GM15510 (cell line): ENCODE results near the gene CDK4.

Experiments used
- POLR2A ChIP-seq: IDR thresholded peaks from 3 replicates; pipeline ENCODE4 v1.6.1; 2011; ENCODE audit warnings: borderline replicate concordance; ENCODE audit not compliant: insufficient read length; ENCODE audit errors: extremely low read depth

CDK4 gene

DNA sequence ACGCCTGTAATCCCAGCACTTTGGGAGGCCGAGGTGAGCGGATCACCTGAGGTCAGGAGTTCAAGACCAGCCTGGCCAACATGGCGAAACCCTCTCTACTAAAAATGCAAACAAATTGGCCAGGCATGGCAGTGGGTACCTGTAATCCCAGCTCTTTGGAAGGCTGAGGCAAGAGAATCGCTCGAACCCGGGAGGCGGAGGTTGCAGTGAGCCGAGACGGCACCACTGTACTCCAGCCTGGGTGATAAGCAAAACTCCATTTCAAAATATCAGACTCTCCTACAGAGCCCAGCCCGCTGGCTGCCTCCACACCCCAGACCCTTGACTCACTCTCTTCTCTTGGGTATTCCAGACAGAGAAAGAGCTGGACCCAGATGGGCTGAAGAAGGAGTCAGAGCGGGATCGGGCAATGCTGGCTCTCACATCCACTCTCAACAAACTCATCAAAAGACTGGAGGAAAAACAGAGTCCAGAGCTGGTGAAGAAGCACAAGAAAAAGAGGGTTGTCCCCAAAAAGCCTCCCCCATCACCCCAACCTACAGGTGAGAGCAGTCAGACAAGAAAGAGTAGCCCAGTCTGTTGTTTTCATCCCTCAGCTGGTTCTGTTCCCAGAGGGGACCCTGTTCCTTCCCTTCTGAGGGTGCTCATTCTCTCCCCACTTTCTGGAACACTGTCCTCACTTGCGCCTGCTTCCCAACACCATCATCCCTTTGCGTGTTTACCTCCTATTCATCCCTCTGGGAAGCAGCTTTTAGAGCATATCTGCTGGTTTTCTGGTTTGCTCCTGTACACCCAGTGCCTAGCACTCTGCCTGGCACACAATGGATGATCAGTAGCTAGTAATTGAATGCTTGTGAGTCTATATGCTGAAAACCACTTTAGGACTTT is 33.2 kb downstream of the CDK4 start:
- TF ChIP-seq POLR2A: no peak

DNA sequence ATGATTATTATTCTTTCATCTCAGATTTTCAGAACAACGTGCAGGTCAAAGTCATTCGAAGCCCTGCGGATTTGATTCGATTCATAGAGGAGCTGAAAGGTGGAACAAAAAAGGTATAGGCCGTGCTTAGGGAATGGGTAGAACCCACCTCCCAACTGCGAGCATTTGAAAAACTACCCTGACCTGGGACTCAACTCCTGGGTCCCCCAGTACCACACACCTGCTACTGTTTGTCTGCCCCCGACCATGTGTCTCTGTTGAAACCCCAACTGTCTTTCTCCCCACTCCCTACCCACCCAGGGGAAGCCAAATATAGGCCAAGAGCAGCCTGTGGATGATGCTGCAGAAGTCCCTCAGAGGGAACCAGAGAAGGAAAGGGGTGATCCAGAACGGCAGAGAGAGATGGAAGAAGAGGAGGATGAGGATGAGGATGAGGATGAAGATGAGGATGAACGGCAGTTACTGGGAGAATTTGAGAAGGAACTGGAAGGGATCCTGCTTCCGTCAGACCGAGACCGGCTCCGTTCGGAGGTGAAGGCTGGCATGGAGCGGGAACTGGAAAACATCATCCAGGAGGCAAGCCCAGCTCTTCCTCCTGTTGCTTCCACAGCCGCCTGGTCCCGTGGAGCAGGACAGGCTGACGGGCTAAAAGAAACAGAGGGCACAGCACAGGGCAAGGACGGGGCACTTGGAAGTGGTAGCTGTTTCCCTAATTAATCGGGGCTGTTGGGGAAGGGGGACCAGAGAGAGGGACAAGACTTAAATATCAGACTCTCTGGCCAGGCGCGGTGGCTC is 34.1 kb downstream of the CDK4 start:
- TF ChIP-seq POLR2A: no peak

GRCh38 chr12:57717131-57717530 is 35.0 kb downstream of the CDK4 start:
- TF ChIP-seq POLR2A: no peak

GRCh38 chr12:57716305-57716704 is 35.8 kb downstream of the CDK4 start:
- TF ChIP-seq POLR2A: no peak

GRCh38 chr12:57715786-57716185 is 36.3 kb downstream of the CDK4 start:
- no peak for TF ChIP-seq POLR2A

DNA sequence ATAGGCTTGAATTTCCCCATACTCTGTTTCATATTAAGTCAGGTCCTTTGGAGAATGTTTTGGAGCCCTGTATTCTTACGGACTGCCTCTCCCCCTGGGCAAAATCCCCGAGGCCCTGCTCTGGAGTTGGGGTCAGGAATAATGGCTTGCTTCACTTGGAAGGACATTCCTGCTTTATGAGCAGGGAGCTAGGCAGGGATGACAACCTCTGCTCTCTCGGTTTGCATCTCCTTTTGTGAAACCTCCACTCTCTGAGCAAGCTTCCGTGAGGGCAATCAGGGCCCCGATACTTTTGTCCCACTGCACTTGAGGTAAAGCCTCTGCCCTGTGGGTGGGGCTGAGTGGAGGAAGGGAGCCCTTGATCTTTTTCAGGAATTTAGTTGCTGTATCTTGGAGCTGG is 38.9 kb downstream of the CDK4 start:
- TF ChIP-seq POLR2A: no peak

DNA sequence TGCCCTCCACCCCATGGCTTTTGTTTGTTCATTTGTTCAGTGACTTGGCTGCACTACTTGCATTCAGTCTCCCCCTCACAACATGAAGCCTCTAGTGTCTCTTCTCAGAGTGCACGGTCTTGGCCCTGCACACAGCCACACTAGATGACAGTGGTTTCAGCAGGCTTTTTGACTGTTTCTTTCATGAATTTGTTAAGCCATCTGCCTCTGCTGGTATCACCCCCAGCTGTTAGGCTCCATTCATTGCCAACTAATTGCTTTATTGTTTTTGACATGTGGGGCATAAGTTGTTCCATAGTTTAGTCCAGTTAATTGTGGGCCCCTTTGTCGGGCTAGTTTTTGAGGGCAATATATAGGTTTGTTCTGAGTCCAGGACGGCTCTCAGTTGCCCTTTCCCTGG is 39.4 kb downstream of the CDK4 start:
- TF ChIP-seq POLR2A: no peak

DNA sequence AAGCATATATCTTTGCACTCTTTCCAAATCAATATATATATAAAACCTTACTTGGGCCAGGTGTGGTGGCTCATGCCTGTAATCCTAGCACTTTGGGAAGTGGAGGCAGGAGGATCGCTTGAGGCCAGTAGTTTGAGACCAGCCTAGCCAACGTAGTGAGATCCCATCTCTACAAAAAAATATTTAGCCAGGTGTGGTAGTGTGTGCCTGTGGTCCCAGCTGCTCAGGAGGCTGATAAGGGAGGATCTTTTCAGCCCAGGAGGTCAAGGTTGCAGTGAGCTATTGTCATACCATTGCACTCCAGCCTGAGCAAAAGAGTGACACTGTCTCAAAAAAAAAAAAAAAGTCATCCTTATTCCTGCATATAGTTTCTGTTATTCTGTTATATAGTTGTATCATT is 43.8 kb downstream of the CDK4 start:
- TF ChIP-seq POLR2A: no peak

- no peak for TF ChIP-seq POLR2A
These were observed 44.9 kb downstream of the CDK4 start for GRCh38 chr12:57707250-57707649.

GRCh38 chr12:57700317-57700716 is 51.8 kb downstream of the CDK4 start:
- TF ChIP-seq POLR2A: no peak

DNA sequence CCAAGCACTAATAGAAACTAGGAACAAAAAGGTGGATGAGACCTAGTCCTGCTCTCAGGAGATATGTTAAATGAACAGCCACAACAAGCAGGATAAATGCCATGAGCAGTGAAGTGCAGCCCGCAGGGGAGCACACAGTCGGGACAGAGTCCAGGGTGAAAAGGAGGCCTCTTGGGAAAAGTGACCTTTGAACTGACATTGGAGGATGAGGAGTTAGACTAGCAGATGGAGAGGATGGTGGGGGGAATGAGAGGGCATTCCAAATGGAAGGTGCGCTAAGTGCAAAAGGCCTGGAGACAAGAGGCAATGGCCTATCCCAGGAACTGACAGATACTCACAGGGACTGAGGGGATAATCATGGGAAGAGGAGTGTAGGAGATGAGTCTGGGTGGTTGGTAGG is 53.7 kb downstream of the CDK4 start:
- no peak for TF ChIP-seq POLR2A
